Measurements from ENCODE around the gene NCKAP1. TPM values are rescaled to one million over a fixed set of nuclear protein-coding genes. Genes with fewer than 3 reads are reported as not detected.
A peak's percentile ranks its signal among the peaks of the same experiment; 100 is the strongest.

NCKAP1 gene
- total RNA-seq, 1 experiment from 2014 or later, result 173 TPM

DNA sequence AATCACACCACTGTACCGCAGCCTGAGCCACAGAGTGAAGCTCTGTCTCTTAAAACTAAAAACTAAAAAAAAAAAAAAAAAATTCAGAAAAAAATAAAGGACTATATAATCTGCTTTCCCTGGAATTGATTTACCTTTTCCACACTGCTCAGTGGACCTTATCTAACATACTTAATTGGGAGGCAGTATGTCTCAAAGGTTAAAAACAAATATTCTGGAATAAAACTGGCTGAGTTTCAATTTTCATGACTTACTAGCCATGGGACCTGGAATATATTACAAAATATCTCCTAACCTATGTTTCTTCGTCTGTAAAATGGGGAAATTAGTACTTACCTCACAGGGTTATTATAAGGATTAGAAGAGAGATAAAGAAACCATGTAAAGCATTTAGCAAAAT lies 11.8 kb downstream of the NCKAP1 start:
- TF ChIP-seq ZNF396 (CRISPR knock-in tag; IDR thresholded peaks at IDR 0.05; ENCODE audit: borderline replicate concordance) (no peak), NR1H2 (CRISPR knock-in tag; IDR thresholded peaks at IDR 0.05) (no peak), GABPB1 (CRISPR knock-in tag; IDR thresholded peaks at IDR 0.05) (no peak), ZNF138 (CRISPR knock-in tag; conservative IDR thresholded peaks at IDR 0.05) (no peak), CDX4 (CRISPR knock-in tag; IDR thresholded peaks at IDR 0.05; ENCODE audit: borderline replicate concordance) (no peak), ELF4 (CRISPR knock-in tag; IDR thresholded peaks at IDR 0.05; ENCODE audit: low read depth) (no peak), TCF7 (CRISPR knock-in tag; IDR thresholded peaks at IDR 0.05; ENCODE audit: low read depth) (no peak), ZNF423 (CRISPR knock-in tag; IDR thresholded peaks at IDR 0.05) (no peak)
- TF ChIP-seq, protein P1, sequence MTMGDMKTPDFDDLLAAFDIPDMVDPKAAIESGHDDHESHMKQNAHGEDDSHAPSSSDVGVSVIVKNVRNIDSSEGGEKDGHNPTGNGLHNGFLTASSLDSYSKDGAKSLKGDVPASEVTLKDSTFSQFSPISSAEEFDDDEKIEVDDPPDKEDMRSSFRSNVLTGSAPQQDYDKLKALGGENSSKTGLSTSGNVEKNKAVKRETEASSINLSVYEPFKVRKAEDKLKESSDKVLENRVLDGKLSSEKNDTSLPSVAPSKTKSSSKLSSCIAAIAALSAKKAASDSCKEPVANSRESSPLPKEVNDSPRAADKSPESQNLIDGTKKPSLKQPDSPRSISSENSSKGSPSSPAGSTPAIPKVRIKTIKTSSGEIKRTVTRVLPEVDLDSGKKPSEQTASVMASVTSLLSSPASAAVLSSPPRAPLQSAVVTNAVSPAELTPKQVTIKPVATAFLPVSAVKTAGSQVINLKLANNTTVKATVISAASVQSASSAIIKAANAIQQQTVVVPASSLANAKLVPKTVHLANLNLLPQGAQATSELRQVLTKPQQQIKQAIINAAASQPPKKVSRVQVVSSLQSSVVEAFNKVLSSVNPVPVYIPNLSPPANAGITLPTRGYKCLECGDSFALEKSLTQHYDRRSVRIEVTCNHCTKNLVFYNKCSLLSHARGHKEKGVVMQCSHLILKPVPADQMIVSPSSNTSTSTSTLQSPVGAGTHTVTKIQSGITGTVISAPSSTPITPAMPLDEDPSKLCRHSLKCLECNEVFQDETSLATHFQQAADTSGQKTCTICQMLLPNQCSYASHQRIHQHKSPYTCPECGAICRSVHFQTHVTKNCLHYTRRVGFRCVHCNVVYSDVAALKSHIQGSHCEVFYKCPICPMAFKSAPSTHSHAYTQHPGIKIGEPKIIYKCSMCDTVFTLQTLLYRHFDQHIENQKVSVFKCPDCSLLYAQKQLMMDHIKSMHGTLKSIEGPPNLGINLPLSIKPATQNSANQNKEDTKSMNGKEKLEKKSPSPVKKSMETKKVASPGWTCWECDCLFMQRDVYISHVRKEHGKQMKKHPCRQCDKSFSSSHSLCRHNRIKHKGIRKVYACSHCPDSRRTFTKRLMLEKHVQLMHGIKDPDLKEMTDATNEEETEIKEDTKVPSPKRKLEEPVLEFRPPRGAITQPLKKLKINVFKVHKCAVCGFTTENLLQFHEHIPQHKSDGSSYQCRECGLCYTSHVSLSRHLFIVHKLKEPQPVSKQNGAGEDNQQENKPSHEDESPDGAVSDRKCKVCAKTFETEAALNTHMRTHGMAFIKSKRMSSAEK (CRISPR knock-in tag; IDR thresholded peaks at IDR 0.05; ENCODE audit: borderline replicate concordance), result no peak
- no peak for ATAC-seq
- Mint-ChIP-seq H3K9me3 (peaks cover 3% of the 10 kb centered on the region; the same call in 1 of the 2 replicates), H3K4me3 (no peak overlapping the region), H3K27me3 (ENCODE audit: low read depth) (no peaks in the 10 kb centered on the region), H3K27ac (no peak overlapping the region), H3K4me1 (peaks cover 30% of the 10 kb centered on the region), H3K36me3 (peaks cover 22% of the 10 kb centered on the region)
- ChIA-PET POLR2A (no interaction called here), CTCF (interaction anchor here (0.6 to 1.4 kb wide), 4 partner anchors 13 to 259 kb away, joined by 3 to 5 read pairs (median 4); no protein-coding TSS in a partner anchor)
- DNase-seq (ENCODE audit: low spot score), result no peak

- no peak for DNase-seq (ENCODE audit: low spot score)
- POLR2A ChIA-PET, result no interaction called here
- Mint-ChIP-seq H3K9me3 (peaks cover 4% of the 10 kb centered on the region; the same call in 1 of the 2 replicates), H3K27me3 (ENCODE audit: low read depth) (no peaks in the 10 kb centered on the region), H3K4me1 (peaks cover 30% of the 10 kb centered on the region), H3K4me3 (no peak overlapping the region), H3K27ac (no peak overlapping the region), H3K36me3 (peaks cover 25% of the 10 kb centered on the region)
- CTCF ChIA-PET, result interaction anchor here (0.6 to 1.4 kb wide), 4 partner anchors 13 to 258 kb away, joined by 3 to 5 read pairs (median 4); no protein-coding TSS in a partner anchor
- TF ChIP-seq CDX4 (CRISPR knock-in tag; IDR thresholded peaks at IDR 0.05; ENCODE audit: borderline replicate concordance) (no peak), ZNF121 (CRISPR knock-in tag; IDR thresholded peaks at IDR 0.05) (peak; percentile 72; the same call in 1 of the 2 replicates)
- ATAC-seq, result no peak
Observed at GRCh38 chr2:183025993-183026392, 12.3 kb downstream of the NCKAP1 start.

DNA sequence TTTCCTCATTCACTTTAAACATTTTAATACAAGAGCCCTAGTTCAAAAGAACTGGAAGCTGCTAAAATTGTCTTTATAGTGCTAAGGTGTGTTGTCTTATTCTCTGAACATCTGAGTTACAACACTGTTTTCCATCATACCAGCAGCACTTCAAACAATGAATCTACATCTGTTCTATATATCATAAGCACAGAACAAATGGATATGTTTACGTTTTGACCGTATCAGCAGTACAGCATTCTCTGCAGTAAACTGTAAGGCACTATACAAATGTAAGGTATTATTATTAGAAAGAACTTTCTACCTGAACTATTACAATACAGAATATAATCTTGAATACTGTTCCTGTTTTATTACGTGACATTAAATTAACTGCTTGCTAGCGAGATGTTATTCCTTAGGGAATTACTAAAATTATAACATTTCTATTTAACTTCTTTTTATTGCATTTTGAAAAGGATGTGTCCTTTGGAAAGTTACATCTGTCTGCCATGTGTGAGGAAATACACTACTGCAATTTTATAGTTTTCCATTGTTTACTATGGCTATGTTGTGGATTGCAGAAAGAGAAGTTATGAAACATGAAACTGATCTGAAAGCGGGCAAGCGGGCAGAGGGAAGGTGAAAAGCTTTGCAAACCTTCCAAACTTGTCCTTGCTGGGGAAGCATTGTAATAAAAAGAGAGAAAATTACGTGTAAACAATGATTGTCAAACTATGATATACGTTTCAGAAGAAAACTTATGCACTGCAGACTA lies 13.7 kb downstream of the NCKAP1 start:
- H3K27ac Mint-ChIP-seq, result peak overlapping the region; percentile 90; the same call in 1 of the 2 replicates
- TF ChIP-seq ZNF121 (CRISPR knock-in tag; IDR thresholded peaks at IDR 0.05), result no peak
- TF ChIP-seq NFYB (CRISPR knock-in tag; conservative IDR thresholded peaks at IDR 0.05; ENCODE audit: low read depth), result no peak
- TF ChIP-seq, protein P2, sequence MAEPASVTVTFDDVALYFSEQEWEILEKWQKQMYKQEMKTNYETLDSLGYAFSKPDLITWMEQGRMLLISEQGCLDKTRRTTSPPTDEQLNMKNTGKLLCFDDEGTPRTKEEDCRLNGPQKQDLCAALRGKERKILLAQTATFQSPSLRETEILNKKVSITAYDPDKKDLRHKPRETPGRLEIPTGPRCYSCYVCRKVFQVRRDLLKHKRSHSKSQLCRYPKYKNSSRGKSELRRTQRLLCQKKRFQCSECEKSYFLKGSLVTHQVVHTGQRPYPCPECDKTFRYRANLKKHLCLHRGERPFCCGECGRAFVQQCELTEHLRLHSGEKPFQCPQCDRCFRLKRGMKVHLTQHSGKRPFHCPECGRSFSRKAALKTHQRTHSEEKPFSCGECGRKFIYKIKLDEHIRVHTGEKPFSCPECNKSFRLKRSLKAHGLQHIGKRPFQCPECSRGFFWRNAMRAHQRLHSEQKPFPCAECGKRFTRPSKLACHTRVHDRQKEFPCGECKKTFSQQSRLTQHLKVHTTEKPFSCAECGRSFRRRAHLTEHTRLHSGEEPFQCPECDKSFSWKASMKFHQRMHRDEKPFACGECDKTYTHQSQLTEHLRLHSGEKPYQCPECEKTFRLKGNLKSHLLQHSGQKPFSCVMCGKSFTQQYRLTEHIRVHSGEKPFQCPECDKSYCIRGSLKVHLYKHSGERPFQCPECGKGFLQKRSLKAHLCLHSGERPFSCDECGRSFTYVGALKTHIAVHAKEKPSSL (CRISPR knock-in tag; conservative IDR thresholded peaks at IDR 0.05), result no peak
- TF ChIP-seq, protein P3, sequence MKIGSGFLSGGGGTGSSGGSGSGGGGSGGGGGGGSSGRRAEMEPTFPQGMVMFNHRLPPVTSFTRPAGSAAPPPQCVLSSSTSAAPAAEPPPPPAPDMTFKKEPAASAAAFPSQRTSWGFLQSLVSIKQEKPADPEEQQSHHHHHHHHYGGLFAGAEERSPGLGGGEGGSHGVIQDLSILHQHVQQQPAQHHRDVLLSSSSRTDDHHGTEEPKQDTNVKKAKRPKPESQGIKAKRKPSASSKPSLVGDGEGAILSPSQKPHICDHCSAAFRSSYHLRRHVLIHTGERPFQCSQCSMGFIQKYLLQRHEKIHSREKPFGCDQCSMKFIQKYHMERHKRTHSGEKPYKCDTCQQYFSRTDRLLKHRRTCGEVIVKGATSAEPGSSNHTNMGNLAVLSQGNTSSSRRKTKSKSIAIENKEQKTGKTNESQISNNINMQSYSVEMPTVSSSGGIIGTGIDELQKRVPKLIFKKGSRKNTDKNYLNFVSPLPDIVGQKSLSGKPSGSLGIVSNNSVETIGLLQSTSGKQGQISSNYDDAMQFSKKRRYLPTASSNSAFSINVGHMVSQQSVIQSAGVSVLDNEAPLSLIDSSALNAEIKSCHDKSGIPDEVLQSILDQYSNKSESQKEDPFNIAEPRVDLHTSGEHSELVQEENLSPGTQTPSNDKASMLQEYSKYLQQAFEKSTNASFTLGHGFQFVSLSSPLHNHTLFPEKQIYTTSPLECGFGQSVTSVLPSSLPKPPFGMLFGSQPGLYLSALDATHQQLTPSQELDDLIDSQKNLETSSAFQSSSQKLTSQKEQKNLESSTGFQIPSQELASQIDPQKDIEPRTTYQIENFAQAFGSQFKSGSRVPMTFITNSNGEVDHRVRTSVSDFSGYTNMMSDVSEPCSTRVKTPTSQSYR (CRISPR knock-in tag; IDR thresholded peaks at IDR 0.05), result no peak
- no peak for TF ChIP-seq ELF4 (CRISPR knock-in tag; IDR thresholded peaks at IDR 0.05; ENCODE audit: low read depth)
- TF ChIP-seq ZNF232 (CRISPR knock-in tag; IDR thresholded peaks at IDR 0.05), result no peak
- no peak for TF ChIP-seq PRRX2 (CRISPR knock-in tag; IDR thresholded peaks at IDR 0.05)
- no peak for TF ChIP-seq ZNF512 (CRISPR knock-in tag; IDR thresholded peaks at IDR 0.05; ENCODE audit: borderline replicate concordance)
- TF ChIP-seq JUN (CRISPR knock-in tag; IDR thresholded peaks at IDR 0.05), result no peak
- TF ChIP-seq ZNF416 (CRISPR knock-in tag; IDR thresholded peaks at IDR 0.05), result no peak

More for the DNA sequence above, 13.7 kb downstream of the NCKAP1 start:
- Mint-ChIP-seq H3K27me3 (ENCODE audit: low read depth) (no peaks in the 10 kb centered on the region), H3K9me3 (peaks cover 4% of the 10 kb centered on the region; the same call in 1 of the 2 replicates), H3K36me3 (peaks cover 32% of the 10 kb centered on the region), H3K4me3 (no peak overlapping the region), H3K4me1 (peaks cover 20% of the 10 kb centered on the region)
- ChIA-PET CTCF (no interaction called here), POLR2A (no interaction called here)
- ATAC-seq (no peak), DNase-seq (ENCODE audit: low spot score) (no peak)

All from WTC11 (cell line).